Motor neuron (in vitro differentiated cells): ENCODE measurements around the gene SUSD2. TPM values are rescaled to one million over a fixed set of nuclear protein-coding genes. Genes with fewer than 3 reads are reported as not detected.
"Not testable (repeated sequence)": the region's sequence is repeated elsewhere in the genome, so short reads cannot be mapped to it uniquely, and the experiment has no call there.

ENCODE experiments used
- ATAC-seq, 8 experiments: fragments of 200-7000 bp; cut with Tn5 transposase; replicated peaks in 6 of 8; 2 replicates each; pipeline ENCODE4 v1.8.0; 2021; ENCODE audit warnings: mild to moderate bottlenecking in 8 of 8, moderate library complexity in 8 of 8
- H3K27ac ChIP-seq, 2 donors: fragments of 250-450 bp; sonication (Bioruptor Pico); 2 replicates each; pipeline ENCODE4 v1.9.0; 2021; ENCODE audit warnings: antibody characterized with exemption in 2 of 2, mild to moderate bottlenecking in 2 of 2, moderate library complexity in 1 of 2
- H3K4me1 ChIP-seq, 2 donors: fragments of 250-450 bp; sonication (Bioruptor Pico); replicated peaks in 1 of 2; 2 replicates each; pipeline ENCODE4 v1.6.1; 2021; ENCODE audit warnings: antibody characterized with exemption in 2 of 2, mild to moderate bottlenecking in 2 of 2, moderate library complexity in 1 of 2
- H3K4me3 ChIP-seq, 5 donors: fragments of 250-450 bp; sonication (Bioruptor Pico); 2 replicates each; pipeline ENCODE4 v1.9.0; 2021; ENCODE audit warnings: antibody characterized with exemption in 5 of 5, mild to moderate bottlenecking in 5 of 5, moderate library complexity in 4 of 5
- WGBS, 10 experiments: fragments of 450-650 bp; shearing (Covaris generic); methylation state at CpG; one replicate each; pipeline ENCODE4 v1.0.0; 2022; 5-methylcytosine and 5-hydroxymethylcytosine counted together
- in situ Hi-C, 9 experiments: fragments of 400-800 bp; cut with MboI; loops; one replicate each; pipeline ENCODE4 v1.15.0; 2021; ENCODE audit warnings: low sequenced_read_pairs in 9 of 9, low pct_unique_long_range_greater_than_20kb in 2 of 9; ENCODE audit not compliant: unreplicated experiment in 9 of 9
- total RNA-seq, 8 experiments: library from RNA; unstranded; fragments of 300-600 nt; gene quantifications; 2 replicates each; pipeline versions ENCODE4 v1.2.3 to v1.2.4, GENCODE V29; 2022

Gene SUSD2
- total RNA-seq, 8 experiments from 2014 or later, result 0.22 to 7.6 (median 1.3) TPM

- Histone ChIP-seq H3K27ac (no peak overlapping the region), H3K4me3 (no peak overlapping the region), H3K4me1 (no peaks in the 10 kb centered on the region)
- ATAC-seq, result no peak
- 80 to 100% (median 100%) methylated on average over 1 of the region's 1 CpG; no CpG with 5 or more reads in 5 of the 10 experiments for WGBS, 10 experiments
- in situ Hi-C loops, result no loop called here
These were observed 43.2 kb downstream of the SUSD2 start for GRCh38 chr22:24224468-24224867.

GRCh38 chr22:24225044-24225601, 43.8 kb downstream of the SUSD2 start:
- in situ Hi-C loops, result no loop called here
- no peak for ATAC-seq
- H3K27ac ChIP-seq, result no peak overlapping the region
- 89 to 100% methylated on average over 1 to 2 of the region's 14 CpGs; no CpG with 5 or more reads in 8 of the 10 experiments for WGBS, 10 experiments
- no peaks in the 10 kb centered on the region for H3K4me1 ChIP-seq
- no peak overlapping the region for H3K4me3 ChIP-seq

DNA sequence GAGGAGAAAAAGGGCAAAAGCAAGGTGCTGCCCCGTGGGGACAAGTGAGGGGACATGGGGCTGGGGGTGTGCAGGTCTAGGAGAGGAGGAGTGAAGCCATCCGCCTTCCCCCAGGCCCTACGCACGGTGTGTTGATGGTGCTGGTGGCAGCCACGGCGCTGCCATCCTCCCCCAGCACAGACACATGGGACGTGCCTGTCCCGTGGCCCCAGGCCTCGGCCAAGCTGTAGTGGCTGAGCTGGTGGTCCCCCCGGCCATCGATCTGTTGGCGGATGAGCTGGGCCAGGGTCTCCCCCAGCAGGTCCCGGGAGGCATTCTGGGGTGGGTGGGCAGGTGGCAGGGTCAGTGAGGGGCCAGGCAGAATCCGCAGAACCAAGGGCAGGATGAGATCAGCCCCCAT, 44.7 kb downstream of the SUSD2 start:
- no peak for ATAC-seq
- H3K4me3 ChIP-seq, result no peak overlapping the region
- in situ Hi-C loops, result no loop called here

GRCh38 chr22:24230911-24231656, 49.8 kb downstream of the SUSD2 start:
- H3K4me3 ChIP-seq, result no peak overlapping the region
- in situ Hi-C loops, result no loop called here
- H3K27ac ChIP-seq, result no peak overlapping the region
- peak in 2 of 8 experiments; percentile 9 to 47 for ATAC-seq
- 80 to 92% (median 90%) methylated on average over 2 to 5 of the region's 18 CpGs; no CpG with 5 or more reads in 7 of the 10 experiments for WGBS, 10 experiments
- H3K4me1 ChIP-seq, result no peaks in the 10 kb centered on the region

More for the DNA sequence above, 44.7 kb downstream of the SUSD2 start:
- 82% methylated on average over 12 of the region's 14 CpGs; no CpG with 5 or more reads in 9 of the 10 experiments for WGBS, 10 experiments
- H3K4me1 ChIP-seq, result no peaks in the 10 kb centered on the region
- H3K27ac ChIP-seq, result no peak overlapping the region

DNA sequence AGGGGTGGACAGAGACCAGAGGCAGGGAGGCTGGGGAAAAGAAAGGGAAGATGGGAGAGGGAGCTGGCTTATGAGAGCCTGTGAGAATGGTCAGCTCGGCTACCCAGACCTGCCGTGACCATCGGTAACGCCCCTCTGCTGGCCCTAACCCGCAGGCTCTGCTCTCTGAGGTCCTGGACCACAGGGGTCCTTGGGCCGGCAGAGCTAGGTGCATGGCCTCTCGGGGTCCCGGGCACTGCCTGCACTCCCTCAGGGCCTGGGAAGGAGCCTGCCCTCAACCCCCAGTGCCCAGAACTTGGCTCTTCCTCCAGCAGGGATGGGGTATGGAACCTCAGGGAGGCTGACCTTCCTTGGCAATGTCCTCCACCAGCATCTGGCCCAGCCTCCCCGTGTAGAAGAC, 50.4 kb downstream of the SUSD2 start:
- WGBS, 10 experiments, result 80 to 83% (median 82%) methylated on average over 2 to 4 of the region's 9 CpGs; no CpG with 5 or more reads in 7 of the 10 experiments
- ATAC-seq, result no peak
- Histone ChIP-seq H3K27ac (no peak overlapping the region), H3K4me1 (no peaks in the 10 kb centered on the region), H3K4me3 (no peak overlapping the region)
- in situ Hi-C loops, result no loop called here

- WGBS, 10 experiments, result no CpG with 5 or more reads among the region's 6 CpGs
- H3K27ac ChIP-seq, result no peak overlapping the region
- in situ Hi-C loops, result no loop called here
These were observed 50.8 kb downstream of the SUSD2 start for GRCh38 chr22:24232124-24232523.

DNA sequence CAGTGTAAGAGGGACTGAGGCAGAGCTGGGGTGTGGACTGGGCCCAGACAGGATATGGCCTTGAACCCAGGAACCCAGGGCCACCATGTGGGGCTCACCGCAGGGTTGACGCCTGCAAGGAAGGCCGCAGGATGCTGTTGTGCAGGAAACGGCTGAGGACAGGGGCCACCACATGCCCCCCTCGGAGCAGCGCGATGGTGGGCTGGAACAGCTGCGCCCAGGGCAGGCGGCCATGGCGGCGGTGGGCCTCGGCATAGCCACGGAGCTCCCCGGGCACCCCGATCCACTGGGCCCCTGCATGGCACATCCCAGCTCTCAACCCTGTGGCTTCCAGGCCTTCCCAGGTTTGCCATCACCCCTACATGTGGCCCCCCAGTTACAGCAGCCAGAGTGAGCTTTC, 51.4 kb downstream of the SUSD2 start:
- no peak for ATAC-seq
- 40 to 94% (median 83%) methylated on average over 1 to 10 of the region's 15 CpGs; no CpG with 5 or more reads in 7 of the 10 experiments for WGBS, 10 experiments
- H3K4me3 ChIP-seq, result no peak overlapping the region
- in situ Hi-C loops, result no loop called here
- H3K4me1 ChIP-seq, result no peaks in the 10 kb centered on the region
- no peak overlapping the region for H3K27ac ChIP-seq

More at GRCh38 chr22:24232124-24232523, 50.8 kb downstream of the SUSD2 start:
- no peak for ATAC-seq
- no peak overlapping the region for H3K4me3 ChIP-seq
- no peaks in the 10 kb centered on the region for H3K4me1 ChIP-seq

DNA sequence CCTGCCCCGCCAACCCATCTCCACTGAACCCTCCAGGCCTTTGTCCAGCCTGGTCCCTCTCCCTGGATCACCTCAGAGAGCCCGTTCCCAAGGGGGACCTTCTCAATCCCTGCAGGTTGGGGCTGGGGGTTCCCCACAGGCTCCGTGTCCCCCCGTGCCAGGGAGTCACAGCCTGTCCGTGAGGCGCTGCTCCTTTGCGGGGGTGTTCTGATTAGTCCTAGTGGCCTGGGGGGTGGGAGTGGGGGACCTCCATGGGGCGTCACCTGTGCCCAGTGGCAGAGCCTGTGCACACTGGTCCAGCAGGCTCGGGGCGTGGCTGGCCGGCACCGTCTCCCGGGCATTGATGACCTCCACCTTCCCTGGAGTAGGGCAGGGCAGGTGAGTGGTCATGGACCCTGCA, 51.9 kb downstream of the SUSD2 start:
- in situ Hi-C loops, result no loop called here
- Histone ChIP-seq H3K4me1 (no peaks in the 10 kb centered on the region), H3K27ac (no peak overlapping the region), H3K4me3 (no peak overlapping the region)
- ATAC-seq, result no peak
- WGBS, 10 experiments, result 80 to 100% (median 100%) methylated on average over 1 of the region's 13 CpGs; no CpG with 5 or more reads in 7 of the 10 experiments

DNA sequence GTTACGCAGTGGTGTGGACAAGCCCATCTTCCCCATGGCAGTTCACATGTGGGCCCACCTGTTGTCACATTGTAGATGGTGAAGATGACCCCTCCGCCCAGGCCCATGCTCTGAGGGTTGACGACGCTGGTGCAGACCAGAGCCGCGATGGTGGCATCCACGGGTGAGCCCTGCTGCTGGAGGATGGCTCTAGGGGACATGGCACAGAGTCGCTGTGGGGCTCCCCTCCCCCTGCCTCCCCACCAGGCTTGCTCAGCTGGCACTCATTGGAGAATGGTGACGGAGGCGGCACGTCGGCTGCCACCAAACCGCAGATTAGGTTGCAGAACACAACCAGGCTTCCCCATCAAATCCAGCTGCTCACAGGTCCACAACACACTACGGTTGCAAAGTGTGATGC, 52.5 kb downstream of the SUSD2 start:
- Histone ChIP-seq H3K4me1 (no peaks in the 10 kb centered on the region), H3K27ac (no peak overlapping the region), H3K4me3 (no peak overlapping the region)
- in situ Hi-C loops, result no loop called here
- no peak for ATAC-seq
- WGBS, 10 experiments, result 74 to 100% (median 90%) methylated on average over 1 to 11 of the region's 14 CpGs; no CpG with 5 or more reads in 4 of the 10 experiments

- Histone ChIP-seq H3K4me3 (no peak overlapping the region), H3K4me1 (no peaks in the 10 kb centered on the region), H3K27ac (no peak overlapping the region)
- WGBS, 10 experiments, result 83 to 100% (median 98%) methylated on average over 1 to 4 of the region's 4 CpGs; no CpG with 5 or more reads in 6 of the 10 experiments
- in situ Hi-C loops, result no loop called here
- ATAC-seq, result no peak
These were observed 54.0 kb downstream of the SUSD2 start for GRCh38 chr22:24235315-24235714.

DNA sequence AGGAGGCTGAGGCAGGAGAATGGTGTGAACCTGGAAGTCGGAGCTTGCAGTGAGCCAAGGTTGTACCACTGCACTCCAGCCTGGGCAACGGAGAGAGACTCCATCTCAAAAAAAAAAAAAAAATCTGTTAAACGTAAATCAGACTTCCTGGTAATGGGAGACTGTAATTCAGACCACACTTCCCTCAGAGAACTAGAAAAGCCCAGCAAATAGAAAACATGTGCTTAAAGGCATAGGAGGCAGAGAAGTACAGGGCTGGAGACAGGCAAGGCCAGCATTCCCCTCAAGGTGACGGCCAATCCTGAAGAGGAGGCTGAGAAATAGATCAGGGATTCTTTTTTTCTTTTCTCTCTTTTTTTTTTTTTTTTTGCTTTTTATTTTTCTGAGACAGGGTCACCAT, 55.4 kb downstream of the SUSD2 start:
- ATAC-seq, result no peak
- WGBS, 10 experiments, result 17 to 95% (median 74%) methylated on average over 1 to 4 of the region's 4 CpGs
- in situ Hi-C loops, result no loop called here
- no peak overlapping the region for H3K4me3 ChIP-seq
- H3K4me1 ChIP-seq, result no peaks in the 10 kb centered on the region
- no peak overlapping the region for H3K27ac ChIP-seq

- ATAC-seq, H3K4me3 ChIP-seq, in situ Hi-C loops, H3K27ac ChIP-seq, H3K4me1 ChIP-seq: not testable (repeated sequence)
- WGBS, 10 experiments, result 84 to 100% (median 100%) methylated on average over 1 to 9 of the region's 13 CpGs; no CpG with 5 or more reads in 2 of the 10 experiments
These were observed 56.9 kb downstream of the SUSD2 start for GRCh38 chr22:24238101-24238694.
